Gastroesophageal sphincter (tissue), 4 donors: ENCODE results near the gene ANK3. TPM values are rescaled to one million over a fixed set of nuclear protein-coding genes. Genes with fewer than 3 reads are reported as not detected.

Source experiments
- ATAC-seq: fragments of 150-250 bp; one replicate; pipeline ENCODE4 v1.9.1; 2016; ENCODE audit warnings: mild to moderate bottlenecking, moderate library complexity
- H3K27ac ChIP-seq, 4 donors: fragments of 200-600 bp; sonication (generic) in 3 of 4; 1 replicate in 3 of 4; 2 replicates in 1 of 4; pipeline ENCODE4 v1.5.1; 2016 to 2019
- H3K27me3 ChIP-seq: fragments of 200-600 bp; sonication (generic); one replicate; pipeline ENCODE4 v1.5.1; 2019
- H3K36me3 ChIP-seq, 2 donors: fragments of 200-600 bp; sonication (generic); one replicate each; pipeline ENCODE4 v1.5.1; 2019; ENCODE audit warnings: control low read depth in 1 of 2
- H3K4me1 ChIP-seq, 3 donors: fragments of 200-600 bp; sonication (generic); 1 replicate in 2 of 3; 2 replicates in 1 of 3; pipeline ENCODE4 v1.5.1; 2016 to 2019; ENCODE audit warnings: control low read depth in 2 of 3
- H3K4me3 ChIP-seq, 2 donors: fragments of 200-600 bp; sonication (generic); one replicate each; pipeline ENCODE4 v1.5.1; 2019; ENCODE audit warnings: mild to moderate bottlenecking in 1 of 2, moderate library complexity in 1 of 2
- H3K9me3 ChIP-seq, 3 donors: fragments of 200-600 bp; sonication (generic); one replicate each; pipeline ENCODE4 v1.5.1; 2017 to 2019; ENCODE audit warnings: control low read depth in 2 of 3
- CTCF ChIP-seq, 4 experiments: fragments of 200-600 bp in 2 of 4; fragments of 450-650 bp in 2 of 4; sonication (generic) in 1 of 4; IDR thresholded peaks; one replicate each; pipeline ENCODE4 v1.5.1; 2017 to 2019; ENCODE audit warnings: antibody characterized with exemption in 4 of 4, mild to moderate bottlenecking in 2 of 4, moderate library complexity in 2 of 4
- EP300 ChIP-seq: sonication (generic); formaldehyde crosslinking; IDR thresholded peaks from one replicate; pipeline ENCODE4 v1.6.1; 2017; ENCODE audit warnings: antibody characterized with exemption, mild to moderate bottlenecking
- POLR2A ChIP-seq, 2 donors: fragments of 450-650 bp; IDR thresholded peaks; one replicate each; pipeline ENCODE4 v1.6.1; 2017; ENCODE audit warnings: antibody characterized with exemption in 2 of 2, mild to moderate bottlenecking in 2 of 2, moderate library complexity in 1 of 2
- POLR2AphosphoS5 ChIP-seq: sonication (generic); formaldehyde crosslinking; IDR thresholded peaks from one replicate; pipeline ENCODE4 v1.6.1; 2017; ENCODE audit warnings: antibody characterized with exemption
- WGBS, 2 donors: methylation state at CpG; one replicate each; pipeline ENCODE4 v1.1.5; 2018; ENCODE audit warnings: low coverage in 1 of 2; 5-methylcytosine and 5-hydroxymethylcytosine counted together
- total RNA-seq, 4 donors: library from RNA; depleted of rRNA; stranded (reverse); fragments of >200 nt; gene quantifications; one replicate each; pipeline ENCODE4 v1.1.0, GENCODE V29; 2016

Gene ANK3
- total RNA-seq, 4 donors from 2014 or later, result 21.1 to 61.5 (median 38.9) TPM

DNA sequence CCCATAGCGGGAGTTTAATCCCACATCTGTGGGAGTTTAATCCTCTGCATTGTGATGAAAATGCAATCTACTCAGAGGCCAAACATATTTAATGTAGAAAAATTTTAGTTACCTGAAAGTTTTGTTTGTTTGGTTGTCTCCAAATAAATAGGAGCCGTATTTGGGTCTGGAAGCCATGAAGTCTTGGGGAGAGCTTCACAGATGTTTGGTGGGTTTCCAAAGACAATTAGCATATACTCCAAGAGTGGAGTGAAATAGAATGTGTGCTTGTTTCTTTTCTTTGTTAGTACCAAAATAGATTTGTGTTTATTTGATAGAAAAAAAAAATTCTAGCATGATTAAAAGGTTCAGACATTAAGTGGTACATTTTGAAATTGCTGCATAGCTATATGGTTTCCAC is 50.9 kb downstream of the ANK3 start:
- Histone ChIP-seq H3K4me1 (no peaks in the 10 kb centered on the region), H3K4me3 (no peak overlapping the region), H3K27me3 (no peaks in the 10 kb centered on the region), H3K9me3 (no peaks in the 10 kb centered on the region), H3K27ac (no peak overlapping the region), H3K36me3 (no peaks in the 10 kb centered on the region)
- ATAC-seq, result no peak
- WGBS, 2 donors, result 53 to 68% methylated on average over 1 to 2 of the region's 2 CpGs
- TF ChIP-seq POLR2AphosphoS5, result no peak
- no peak for TF ChIP-seq EP300
- no peak for TF ChIP-seq POLR2A (IDR thresholded peaks at IDR 0.05)
- TF ChIP-seq CTCF (IDR thresholded peaks at IDR 0.05), result no peak

GRCh38 chr10:60338002-60338564 is 51.6 kb downstream of the ANK3 start:
- no peak for ATAC-seq
- H3K9me3 ChIP-seq, result no peaks in the 10 kb centered on the region
- H3K27ac ChIP-seq, result no peak overlapping the region
- H3K4me3 ChIP-seq, result no peak overlapping the region
- no peaks in the 10 kb centered on the region for H3K36me3 ChIP-seq
- WGBS, 2 donors, result 62 to 100% methylated on average over 1 to 2 of the region's 2 CpGs
- H3K4me1 ChIP-seq, result no peaks in the 10 kb centered on the region
- no peaks in the 10 kb centered on the region for H3K27me3 ChIP-seq
- no peak for TF ChIP-seq EP300
- no peak for TF ChIP-seq CTCF (IDR thresholded peaks at IDR 0.05)
- no peak for TF ChIP-seq POLR2A (IDR thresholded peaks at IDR 0.05)
- no peak for TF ChIP-seq POLR2AphosphoS5

GRCh38 chr10:60336901-60337630 is 52.6 kb downstream of the ANK3 start:
- no peak for TF ChIP-seq CTCF (IDR thresholded peaks at IDR 0.05)
- TF ChIP-seq EP300, result no peak
- TF ChIP-seq POLR2A (IDR thresholded peaks at IDR 0.05), result no peak
- no peak for TF ChIP-seq POLR2AphosphoS5
- H3K27ac ChIP-seq, result no peak overlapping the region
- 70 to 79% methylated on average over 3 of the region's 3 CpGs for WGBS, 2 donors
- H3K36me3 ChIP-seq, result no peaks in the 10 kb centered on the region
- no peaks in the 10 kb centered on the region for H3K9me3 ChIP-seq
- H3K4me1 ChIP-seq, result no peaks in the 10 kb centered on the region
- H3K27me3 ChIP-seq, result no peaks in the 10 kb centered on the region
- ATAC-seq, result no peak
- H3K4me3 ChIP-seq, result no peak overlapping the region

DNA sequence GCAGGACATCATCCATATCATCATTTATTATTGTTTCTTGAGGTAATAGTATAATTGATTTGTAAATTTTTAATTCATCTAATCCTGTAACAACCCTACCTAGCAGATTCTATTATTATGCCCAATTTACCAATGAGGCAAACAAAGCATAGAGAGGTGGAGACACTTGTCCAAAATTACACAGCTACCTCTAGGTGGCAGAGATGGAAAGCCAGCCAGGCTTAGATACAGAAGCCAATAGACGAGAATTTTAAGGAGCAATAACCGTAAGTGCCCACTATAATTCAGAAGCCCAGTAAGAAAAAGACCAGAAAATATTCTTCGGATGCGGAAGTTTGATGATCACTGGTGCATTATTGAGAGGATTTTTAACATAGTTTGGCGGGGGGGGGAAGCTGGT is 54.0 kb downstream of the ANK3 start:
- Histone ChIP-seq H3K27me3 (no peaks in the 10 kb centered on the region), H3K27ac (no peak overlapping the region), H3K9me3 (no peaks in the 10 kb centered on the region), H3K4me1 (no peaks in the 10 kb centered on the region), H3K4me3 (no peak overlapping the region), H3K36me3 (no peaks in the 10 kb centered on the region)
- TF ChIP-seq POLR2A (IDR thresholded peaks at IDR 0.05) (no peak), POLR2AphosphoS5 (no peak), EP300 (no peak), CTCF (IDR thresholded peaks at IDR 0.05) (peak in 1 of 4 experiments; percentile 40)
- WGBS, 2 donors, result 83 to 89% methylated on average over 4 of the region's 5 CpGs
- ATAC-seq, result no peak

DNA sequence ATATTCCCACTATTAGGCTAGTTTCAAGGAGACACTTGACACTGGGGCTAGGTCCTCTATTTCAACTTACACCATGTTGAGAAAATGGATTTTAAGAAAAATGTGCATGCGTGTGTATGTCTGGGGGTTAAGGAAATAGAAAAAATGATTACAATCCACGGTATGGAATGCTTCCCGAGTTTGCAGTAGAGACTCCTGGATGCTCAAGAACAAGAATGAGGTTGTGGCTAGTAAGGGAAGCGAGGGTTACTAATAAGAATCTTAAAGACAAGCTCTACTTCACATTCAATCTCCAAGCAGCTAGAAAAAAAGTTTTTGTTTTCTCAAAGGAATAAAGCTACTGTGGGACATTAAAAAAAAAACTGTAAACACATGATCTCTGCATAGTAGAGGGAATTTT is 54.7 kb downstream of the ANK3 start:
- H3K4me3 ChIP-seq, result no peak overlapping the region
- H3K36me3 ChIP-seq, result no peaks in the 10 kb centered on the region
- TF ChIP-seq POLR2AphosphoS5, result no peak
- TF ChIP-seq CTCF (IDR thresholded peaks at IDR 0.05), result no peak
- no peak for TF ChIP-seq EP300
- WGBS, 2 donors, result 57 to 75% methylated on average over 4 of the region's 4 CpGs
- no peaks in the 10 kb centered on the region for H3K4me1 ChIP-seq
- H3K27ac ChIP-seq, result no peak overlapping the region
- H3K27me3 ChIP-seq, result no peaks in the 10 kb centered on the region
- ATAC-seq, result no peak
- no peaks in the 10 kb centered on the region for H3K9me3 ChIP-seq
